GM18499 (cell line): Measurements from ENCODE around the gene KDM6B.
"Not testable (repeated sequence)": the region's sequence is repeated elsewhere in the genome, so short reads cannot be mapped to it uniquely, and the experiment has no call there.

Experiments
- ATAC-seq: cut with Tn5 transposase; IDR thresholded peaks from one replicate; pipeline ENCODE4 v1.9.1; 2021; ENCODE audit warnings: moderate number of reproducible peaks; ENCODE audit not compliant: insufficient read depth, unreplicated experiment

The KDM6B gene, protein sequence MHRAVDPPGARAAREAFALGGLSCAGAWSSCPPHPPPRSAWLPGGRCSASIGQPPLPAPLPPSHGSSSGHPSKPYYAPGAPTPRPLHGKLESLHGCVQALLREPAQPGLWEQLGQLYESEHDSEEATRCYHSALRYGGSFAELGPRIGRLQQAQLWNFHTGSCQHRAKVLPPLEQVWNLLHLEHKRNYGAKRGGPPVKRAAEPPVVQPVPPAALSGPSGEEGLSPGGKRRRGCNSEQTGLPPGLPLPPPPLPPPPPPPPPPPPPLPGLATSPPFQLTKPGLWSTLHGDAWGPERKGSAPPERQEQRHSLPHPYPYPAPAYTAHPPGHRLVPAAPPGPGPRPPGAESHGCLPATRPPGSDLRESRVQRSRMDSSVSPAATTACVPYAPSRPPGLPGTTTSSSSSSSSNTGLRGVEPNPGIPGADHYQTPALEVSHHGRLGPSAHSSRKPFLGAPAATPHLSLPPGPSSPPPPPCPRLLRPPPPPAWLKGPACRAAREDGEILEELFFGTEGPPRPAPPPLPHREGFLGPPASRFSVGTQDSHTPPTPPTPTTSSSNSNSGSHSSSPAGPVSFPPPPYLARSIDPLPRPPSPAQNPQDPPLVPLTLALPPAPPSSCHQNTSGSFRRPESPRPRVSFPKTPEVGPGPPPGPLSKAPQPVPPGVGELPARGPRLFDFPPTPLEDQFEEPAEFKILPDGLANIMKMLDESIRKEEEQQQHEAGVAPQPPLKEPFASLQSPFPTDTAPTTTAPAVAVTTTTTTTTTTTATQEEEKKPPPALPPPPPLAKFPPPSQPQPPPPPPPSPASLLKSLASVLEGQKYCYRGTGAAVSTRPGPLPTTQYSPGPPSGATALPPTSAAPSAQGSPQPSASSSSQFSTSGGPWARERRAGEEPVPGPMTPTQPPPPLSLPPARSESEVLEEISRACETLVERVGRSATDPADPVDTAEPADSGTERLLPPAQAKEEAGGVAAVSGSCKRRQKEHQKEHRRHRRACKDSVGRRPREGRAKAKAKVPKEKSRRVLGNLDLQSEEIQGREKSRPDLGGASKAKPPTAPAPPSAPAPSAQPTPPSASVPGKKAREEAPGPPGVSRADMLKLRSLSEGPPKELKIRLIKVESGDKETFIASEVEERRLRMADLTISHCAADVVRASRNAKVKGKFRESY (N-terminal part only)

DNA sequence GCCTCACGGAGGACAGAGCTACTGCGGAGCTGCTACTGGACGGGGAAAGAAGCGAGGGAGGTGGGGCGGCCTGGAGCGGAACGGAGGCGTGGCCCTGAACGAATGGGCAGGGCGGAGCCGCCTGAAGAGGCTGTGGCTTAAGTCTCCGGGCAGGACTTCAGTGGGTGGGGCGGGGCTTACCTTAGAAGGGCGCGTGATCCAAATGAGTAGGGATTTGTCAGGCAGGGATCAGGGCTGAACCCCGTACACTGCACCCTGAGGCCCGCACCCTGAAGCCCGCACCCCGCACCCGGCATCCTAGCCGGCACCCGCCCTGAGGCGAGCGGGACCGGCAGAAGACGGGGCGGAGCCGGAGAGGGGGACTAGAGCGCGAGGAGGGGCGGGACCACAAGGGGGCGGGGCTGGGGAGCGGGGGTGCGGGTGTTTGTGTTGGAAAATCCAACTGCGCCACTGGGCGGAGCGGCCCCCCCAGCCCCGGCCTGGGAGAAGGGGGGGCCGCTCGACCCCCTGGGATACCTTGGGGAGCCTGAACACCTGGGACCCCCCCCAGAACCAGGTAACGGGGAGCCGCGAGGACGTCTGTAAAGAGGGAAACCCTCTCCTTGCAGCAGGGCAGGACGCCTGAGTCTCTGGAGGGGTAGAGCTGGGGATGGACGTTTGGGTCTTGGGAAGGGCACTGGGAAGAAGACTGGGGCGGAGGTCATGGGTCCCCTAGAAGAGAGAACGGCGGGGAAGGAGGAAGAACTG, at the start of gene KDM6B:
KDM6B (plus strand) TSS at position 423 of the 747 bp plus-strand sequence. CDS start 11,338 bp downstream, outside the sequence.
- ATAC-seq, result no peak

DNA sequence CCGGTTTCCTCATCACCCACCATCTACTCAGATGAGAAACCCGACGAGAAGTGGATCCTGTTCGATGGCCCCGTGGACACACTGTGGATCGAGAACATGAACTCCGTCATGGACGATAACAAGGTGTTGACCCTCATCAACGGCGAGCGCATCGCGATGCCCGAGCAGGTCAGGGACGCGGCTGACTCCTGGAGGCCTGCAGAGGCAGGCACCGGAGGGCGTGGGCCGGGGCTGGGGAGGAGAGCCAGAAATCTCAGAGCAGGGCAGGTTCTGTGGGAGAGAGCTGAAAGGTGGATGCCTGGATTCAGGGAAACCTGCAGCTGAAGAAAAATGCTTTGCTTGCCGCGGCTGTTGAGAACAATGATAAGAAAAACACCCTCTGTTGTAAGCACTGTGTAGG, 47.2 kb upstream of the KDM6B start:
- ATAC-seq, result no peak

DNA sequence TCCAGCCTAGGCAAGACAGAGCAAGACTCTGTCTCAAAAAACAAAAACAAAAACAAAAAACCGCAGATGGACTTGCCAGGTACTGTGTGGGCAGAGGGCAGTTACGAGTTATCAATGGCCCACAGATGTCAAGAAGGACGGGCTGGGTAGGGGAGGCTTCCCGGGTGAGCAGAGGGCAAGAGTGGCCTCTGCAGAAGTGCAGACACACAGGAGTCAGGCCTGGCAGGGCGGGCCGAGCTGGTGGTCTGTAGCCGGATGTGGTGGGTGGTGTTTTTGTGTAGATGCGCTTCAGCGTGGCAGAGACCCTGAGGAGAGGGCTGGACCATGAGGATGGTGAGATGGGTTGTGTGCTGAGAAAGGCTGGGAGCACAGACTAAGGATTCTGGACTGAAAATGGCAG, 44.9 kb upstream of the KDM6B start:
- no peak for ATAC-seq

DNA sequence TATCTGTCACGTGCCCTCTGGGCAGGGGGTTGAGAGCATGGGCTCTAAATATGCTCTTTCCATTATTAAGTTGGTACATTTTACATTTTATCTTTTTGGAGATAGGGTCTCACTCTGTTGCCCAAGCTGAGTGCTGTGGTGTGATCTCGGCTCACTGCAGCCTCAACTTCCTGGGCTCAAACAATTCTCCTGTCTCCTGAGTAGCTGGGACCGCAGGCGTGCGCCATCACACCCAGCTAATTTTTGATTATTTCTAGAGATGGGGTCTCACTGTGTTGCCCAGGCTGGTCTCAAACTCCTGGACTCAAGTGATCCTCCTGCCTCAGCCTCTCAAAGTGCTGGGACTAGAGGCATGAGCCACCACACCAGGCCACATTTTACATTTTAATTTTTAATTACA, 43.9 kb upstream of the KDM6B start:
- no peak for ATAC-seq

DNA sequence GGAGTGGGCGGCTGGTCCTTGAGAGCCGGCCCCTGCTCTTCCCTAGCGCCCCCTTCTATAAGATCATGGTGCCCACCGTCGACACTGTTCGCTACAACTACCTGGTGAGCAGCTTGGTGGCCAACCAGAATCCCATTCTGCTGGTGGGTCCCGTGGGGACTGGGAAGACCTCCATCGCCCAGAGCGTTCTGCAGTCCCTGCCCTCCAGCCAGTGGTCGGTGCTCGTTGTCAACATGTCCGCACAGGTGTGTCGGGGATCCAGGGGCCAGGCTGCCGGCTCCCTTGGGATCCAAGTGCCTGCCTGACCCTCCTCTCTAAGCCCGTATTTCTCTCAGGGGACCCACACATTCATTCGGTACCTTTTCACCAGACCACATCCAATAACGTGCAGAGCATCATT, 41.4 kb upstream of the KDM6B start:
- ATAC-seq, result no peak

DNA sequence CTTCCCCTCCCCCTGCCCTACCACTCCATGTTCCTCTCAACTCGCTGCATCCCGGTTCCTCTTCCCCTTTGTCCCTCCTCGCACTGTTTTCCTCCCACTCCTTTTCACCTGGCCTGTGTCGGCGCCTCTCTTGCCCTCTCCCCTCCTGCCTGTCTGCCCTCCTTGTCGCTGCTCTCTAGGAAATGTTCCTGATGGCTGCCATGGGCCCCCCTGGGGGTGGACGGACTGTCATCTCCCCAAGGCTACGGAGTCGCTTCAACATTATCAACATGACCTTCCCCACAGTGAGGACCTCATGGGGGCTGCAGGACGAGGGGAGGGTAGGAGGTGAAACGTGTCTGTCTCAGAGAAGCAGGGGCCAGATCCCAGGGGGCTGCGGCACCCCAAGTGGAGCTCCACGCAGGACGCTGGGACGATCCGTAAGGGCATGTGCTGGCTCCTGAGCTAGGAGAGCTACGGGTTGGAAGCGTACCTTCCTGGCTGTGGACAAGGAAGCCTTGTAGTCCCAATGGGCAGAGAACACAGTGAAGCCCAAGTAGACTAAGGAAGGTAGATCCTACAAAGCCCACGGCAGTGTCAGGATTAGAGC, 39.8 kb upstream of the KDM6B start:
- ATAC-seq, result no peak

DNA sequence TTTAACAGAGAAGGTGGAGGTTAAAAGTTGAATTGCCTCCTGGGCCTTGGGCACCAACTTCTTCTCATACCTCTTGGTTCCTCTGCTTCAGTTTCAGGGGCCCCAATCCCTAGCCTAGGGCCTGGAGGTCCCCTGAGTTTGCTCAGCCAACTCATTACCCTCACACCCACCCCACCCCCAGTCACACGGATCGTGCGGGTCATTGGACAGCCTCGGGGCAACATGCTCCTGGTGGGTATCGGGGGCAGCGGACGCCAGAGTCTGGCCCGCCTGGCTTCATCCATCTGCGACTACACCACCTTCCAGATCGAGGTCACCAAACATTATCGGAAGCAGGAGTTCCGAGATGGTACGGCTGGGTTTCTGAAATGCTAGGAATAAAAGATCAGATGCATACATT, 36.0 kb upstream of the KDM6B start:
- ATAC-seq, result no peak

DNA sequence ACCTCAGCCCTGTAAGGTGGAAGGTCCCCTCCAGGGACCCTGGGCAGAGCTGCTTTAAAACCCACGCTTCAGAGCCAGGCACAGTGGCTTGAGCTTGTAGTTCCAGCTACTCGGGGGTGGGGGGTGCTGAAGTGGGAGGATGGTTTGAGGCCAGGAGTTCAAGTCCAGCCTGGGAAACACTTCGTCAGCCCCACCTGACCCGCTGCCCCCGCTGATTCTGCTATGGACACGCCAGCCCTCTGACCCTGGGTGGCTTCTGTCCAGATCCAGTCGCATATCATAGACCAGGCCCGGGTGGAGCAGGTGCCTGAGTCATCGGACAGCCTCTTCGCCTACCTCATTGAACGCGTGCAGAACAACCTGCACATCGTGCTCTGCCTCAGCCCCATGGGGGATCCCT, 35.2 kb upstream of the KDM6B start:
- no peak for ATAC-seq

DNA sequence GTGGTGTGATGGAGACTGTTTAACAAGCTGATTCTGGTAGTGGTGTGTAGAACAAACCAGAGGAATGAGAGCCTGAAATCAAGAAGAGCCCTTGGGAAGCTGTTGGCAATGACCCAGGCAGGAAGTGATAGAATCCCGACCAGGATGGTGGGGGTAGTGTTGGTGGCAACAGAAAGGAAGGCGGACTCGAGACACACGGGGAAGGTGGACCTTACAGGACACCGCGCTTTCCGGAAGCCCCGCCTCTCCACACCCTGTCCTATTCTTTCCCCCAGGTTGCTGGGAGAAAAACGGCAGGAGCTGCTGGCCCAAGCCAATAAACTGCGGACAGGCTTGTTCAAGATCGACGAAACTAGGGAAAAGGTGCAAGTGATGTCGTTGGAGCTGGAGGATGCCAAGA, 30.0 kb upstream of the KDM6B start:
- no peak for ATAC-seq

DNA sequence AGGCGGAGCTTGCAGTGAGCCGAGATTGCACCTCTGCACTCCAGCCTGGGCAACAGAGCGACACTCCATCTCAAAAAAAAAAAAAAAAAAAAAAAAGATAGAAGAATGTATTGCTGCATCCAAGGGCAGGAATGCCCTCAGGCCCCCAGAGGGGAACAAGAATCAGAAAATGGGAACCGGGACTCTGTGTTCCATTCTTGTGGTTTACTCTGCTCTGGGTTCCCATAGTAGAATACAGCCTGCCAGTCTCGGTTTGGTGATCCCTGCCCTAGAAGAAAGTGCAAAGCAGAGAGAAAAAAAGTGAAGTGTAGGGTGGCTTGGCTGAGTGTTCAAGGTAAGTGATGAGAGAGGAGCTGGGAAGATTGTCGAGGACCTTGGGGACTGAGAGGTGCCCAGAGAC, 27.4 kb upstream of the KDM6B start:
- ATAC-seq, result no peak

DNA sequence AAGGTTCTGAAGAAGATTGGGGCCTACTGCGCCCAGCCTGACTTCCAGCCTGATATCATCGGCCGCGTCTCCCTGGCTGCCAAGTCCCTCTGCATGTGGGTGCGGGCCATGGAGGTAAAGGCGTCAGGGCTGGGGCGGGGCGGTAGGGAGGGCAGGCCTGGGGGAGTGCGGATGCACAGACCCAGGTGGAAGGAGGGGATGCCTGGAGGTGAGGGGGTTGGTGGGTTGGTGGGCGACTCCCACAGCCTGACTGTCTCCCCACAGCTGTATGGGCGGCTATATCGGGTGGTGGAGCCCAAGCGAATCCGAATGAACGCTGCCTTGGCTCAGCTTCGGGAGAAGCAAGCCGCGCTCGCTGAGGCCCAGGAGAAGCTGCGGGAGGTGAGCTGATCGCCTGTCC, 26.8 kb upstream of the KDM6B start:
- ATAC-seq, result no peak

DNA sequence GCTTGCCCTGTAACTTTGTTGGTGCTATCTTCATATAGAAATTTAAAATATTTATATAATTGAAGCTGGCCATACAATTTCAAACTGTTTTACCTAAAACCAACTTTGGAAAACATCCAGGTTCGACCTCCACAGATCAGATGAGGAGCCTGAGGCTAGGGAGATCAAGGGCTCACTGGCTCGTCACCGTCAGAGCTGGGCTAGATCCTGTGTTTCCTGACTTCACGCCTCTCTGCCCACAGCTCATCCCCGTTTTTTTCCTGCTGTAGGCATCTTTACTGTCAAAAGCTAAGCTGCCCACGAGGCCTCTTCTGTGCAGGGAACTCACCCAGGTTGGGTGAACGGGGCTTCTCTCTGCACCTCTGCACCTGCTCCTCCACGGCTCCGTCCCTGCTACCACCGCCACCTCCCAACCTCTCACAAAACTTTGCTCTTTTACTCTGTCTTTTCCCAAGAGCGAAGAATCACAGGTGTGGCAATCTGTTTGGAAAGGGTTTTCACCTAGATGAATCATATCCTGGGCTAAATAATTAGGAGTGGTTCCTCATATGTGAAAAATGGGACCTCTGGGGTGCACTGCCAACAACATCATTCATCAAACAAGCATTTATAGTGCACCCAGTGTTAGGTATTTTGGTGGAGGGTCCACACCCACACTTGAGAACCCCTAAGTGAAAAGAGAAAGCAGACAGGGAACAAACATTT, 24.8 kb upstream of the KDM6B start:
- no peak for ATAC-seq

DNA sequence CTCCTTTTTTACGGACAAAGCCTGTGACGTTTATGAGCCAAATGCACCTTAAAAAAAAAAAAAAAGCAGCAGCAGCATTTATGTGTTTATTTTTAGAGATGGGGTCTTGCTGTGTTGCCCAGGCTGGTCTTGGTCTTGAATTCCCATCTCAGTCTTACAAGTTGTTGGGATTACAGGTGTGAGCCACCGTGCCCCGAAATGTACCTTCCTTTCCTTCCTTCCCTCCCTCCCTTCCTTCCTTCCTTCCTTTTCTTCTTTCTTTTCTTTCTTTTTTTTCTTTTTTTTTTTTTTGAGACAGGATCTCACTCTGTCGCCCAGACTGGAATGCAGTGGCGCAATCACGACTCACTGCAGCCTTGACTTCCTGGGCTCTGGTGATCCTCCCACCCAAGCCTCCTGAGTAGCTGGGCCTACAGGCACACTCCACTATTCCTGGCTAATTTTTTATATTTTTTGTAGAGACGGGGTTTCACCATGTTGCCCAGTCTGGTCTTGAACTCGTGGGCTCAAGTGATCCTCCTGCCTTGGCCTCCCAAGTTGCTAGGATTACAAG, 24.1 kb upstream of the KDM6B start:
- not testable (repeated sequence) for ATAC-seq

DNA sequence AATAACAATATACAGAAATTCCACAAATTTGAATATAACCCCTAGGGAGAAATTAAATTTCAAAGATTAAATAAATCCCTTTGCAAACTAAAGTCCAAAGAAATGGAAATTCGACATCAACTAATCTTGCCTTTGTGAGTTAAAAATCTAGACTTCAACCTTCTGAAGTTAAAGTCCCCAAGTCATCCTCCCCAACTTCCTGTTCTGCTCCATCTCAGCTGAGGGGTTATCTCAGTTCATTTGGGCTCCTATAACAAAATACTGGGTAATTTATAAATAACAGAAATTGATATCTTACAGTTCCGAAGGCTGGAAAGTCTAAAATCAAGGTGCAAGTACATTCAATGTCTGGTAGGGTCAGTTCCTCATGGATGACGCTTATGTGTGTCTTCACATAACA, 22.8 kb upstream of the KDM6B start:
- no peak for ATAC-seq

DNA sequence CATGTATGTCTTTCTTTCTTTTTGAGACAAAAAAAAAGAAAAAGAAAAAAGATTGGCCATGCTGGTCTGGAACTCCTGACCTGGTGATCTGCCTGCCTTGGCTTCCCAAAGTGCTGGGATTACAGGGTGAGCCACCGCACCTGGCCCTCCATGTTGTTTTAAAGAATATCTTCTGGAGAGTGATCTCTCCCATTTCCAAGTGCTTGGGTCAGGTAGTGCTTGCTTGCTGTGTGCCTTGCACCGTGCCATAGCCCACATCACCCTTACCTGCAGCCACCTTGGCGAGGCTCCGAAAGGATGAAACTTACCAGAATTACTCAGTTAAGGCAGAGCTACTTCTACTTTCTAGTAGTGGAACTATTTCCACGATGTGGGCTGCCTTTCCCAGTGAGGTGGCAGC, 19.0 kb upstream of the KDM6B start:
- ATAC-seq, result no peak

DNA sequence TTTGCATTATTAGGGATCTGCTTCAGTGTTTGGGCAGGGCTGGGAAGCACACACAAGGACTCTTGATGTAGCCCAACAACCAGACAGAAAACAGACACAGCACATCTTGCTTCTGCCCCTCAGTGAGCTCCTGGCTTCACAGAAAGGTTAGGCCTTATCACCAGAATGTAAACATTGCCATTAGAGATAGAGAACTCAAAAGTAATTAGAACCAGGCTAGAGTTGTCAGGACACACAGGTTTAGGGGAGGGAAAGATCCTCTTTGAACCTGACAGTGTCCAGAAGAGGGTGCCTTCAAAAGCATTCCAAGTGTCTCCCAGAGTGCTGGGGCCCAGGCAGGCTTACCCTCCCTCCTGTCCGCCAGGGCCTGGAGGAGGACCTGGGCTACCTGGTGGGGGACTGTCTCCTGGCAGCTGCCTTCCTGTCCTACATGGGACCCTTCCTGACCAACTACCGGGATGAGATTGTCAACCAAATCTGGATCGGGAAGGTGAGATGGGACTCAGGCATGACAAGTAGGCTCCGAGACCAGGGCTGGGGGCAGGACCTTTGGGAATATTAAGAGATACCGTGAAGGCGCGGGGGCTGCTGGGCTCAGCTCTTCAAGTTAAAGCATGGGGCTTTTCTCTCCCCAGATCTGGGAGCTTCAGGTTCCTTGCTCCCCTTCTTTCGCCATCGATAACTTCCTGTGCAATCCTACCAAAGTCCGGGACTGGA, 16.9 kb upstream of the KDM6B start:
- ATAC-seq, result no peak

DNA sequence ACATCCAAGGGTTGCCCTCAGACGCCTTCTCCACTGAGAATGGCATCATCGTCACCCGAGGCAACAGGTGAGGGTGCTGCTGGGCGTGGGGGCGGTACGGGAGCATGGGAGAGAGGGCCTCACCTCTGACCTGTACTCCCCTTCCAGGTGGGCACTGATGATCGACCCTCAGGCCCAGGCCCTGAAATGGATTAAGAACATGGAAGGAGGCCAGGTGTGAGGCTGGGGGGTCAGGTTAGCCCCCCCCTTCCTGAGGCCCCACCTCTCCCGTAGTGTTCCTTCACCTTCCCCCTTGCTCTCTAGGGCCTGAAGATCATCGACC, 16.4 kb upstream of the KDM6B start:
- ATAC-seq, result no peak

DNA sequence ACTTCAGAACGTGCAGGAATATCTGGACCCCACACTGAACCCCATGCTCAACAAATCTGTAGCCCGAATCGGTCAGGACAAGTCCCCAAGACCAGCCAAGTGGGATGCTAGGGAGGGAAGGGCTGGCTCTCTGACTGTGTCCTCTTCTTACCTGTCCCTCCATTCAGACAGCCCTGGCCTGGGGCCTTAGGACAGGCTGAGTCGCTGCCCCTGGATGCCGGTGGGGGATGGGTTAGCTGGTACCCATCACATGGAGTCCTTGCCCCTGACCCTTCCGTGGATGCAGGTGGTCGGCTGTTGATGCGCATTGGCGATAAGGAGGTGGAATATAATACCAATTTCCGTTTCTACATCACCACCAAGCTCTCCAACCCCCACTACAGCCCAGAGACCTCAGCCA, 16.0 kb upstream of the KDM6B start:
- no peak for ATAC-seq
